CD4-positive, alpha-beta T cell treated with Interleukin-17A for 4 hours (primary cell): ENCODE measurements around the gene TMEM61.

Source experiments
- DNase-seq: peaks from one replicate; pipeline ENCODE4 v3.0.0-alpha.2; 2020; ENCODE audit warnings: mixed read lengths

Gene TMEM61

GRCh38 chr1:54986025-54986424, 5.6 kb downstream of the TMEM61 start:
- no peak for DNase-seq

GRCh38 chr1:54986533-54986932, 6.1 kb downstream of the TMEM61 start:
- no peak for DNase-seq

- DNase-seq, result no peak
These were observed 7.0 kb downstream of the TMEM61 start for GRCh38 chr1:54987427-54987826.

- DNase-seq, result no peak
These were observed 7.7 kb downstream of the TMEM61 start for GRCh38 chr1:54987919-54988705.

GRCh38 chr1:54988975-54989374, 8.5 kb downstream of the TMEM61 start:
- no peak for DNase-seq

- DNase-seq, result no peak
These were observed 9.0 kb downstream of the TMEM61 start for GRCh38 chr1:54989473-54989872.

- no peak for DNase-seq
These were observed 9.8 kb downstream of the TMEM61 start for GRCh38 chr1:54989968-54990810.

- DNase-seq, result no peak
These were observed 10.5 kb downstream of the TMEM61 start for GRCh38 chr1:54990916-54991315.

- no peak for DNase-seq
These were observed 11.5 kb downstream of the TMEM61 start for GRCh38 chr1:54991939-54992338.

GRCh38 chr1:54993140-54993539, 12.7 kb downstream of the TMEM61 start:
- DNase-seq, result no peak

- no peak for DNase-seq
These were observed 14.0 kb downstream of the TMEM61 start for GRCh38 chr1:54994355-54994990.

GRCh38 chr1:54995013-54995760, 14.8 kb downstream of the TMEM61 start:
- DNase-seq, result no peak

- DNase-seq, result peak; percentile 46
These were observed 15.4 kb downstream of the TMEM61 start for GRCh38 chr1:54995835-54996234.

- peak; percentile 82 for DNase-seq
These were observed 16.0 kb downstream of the TMEM61 start for GRCh38 chr1:54996359-54996868.

- peak; percentile 8 for DNase-seq
These were observed 16.7 kb downstream of the TMEM61 start for GRCh38 chr1:54996869-54997710.

- no peak for DNase-seq
These were observed 17.2 kb downstream of the TMEM61 start for GRCh38 chr1:54997711-54997986.

- no peak for DNase-seq
These were observed 17.7 kb downstream of the TMEM61 start for GRCh38 chr1:54998100-54998499.

GRCh38 chr1:54998677-54999076, 18.2 kb downstream of the TMEM61 start, which contains the start of gene BSND:
TSS of gene BSND (plus strand) at chr1:54998933. CDS start at chr1:54999187, 254 bp downstream.
- DNase-seq, result no peak

- no peak for DNase-seq
These were observed 20.0 kb downstream of the TMEM61 start for GRCh38 chr1:55000110-55001085.

GRCh38 chr1:55001311-55001710, 20.9 kb downstream of the TMEM61 start:
- DNase-seq, result no peak
